IPS DF 6.9 (cell line): ENCODE data around the gene DRGX.
A peak's percentile ranks its signal among the peaks of the same experiment; 100 is the strongest.

Experiments used
- DNase-seq: peaks from one replicate; pipeline ENCODE4 v3.0.0-alpha.2; 2013; ENCODE audit warnings: low read depth, low spot score
- H3K27ac ChIP-seq: one replicate; pipeline ENCODE4 v1.5.1; 2013; ENCODE audit warnings: low read length, control low read depth
- H3K27me3 ChIP-seq: 2 replicates; pipeline ENCODE4 v1.6.1; 2013; ENCODE audit warnings: mild to moderate bottlenecking, low read length; ENCODE audit not compliant: control insufficient read depth, insufficient read depth
- H3K36me3 ChIP-seq: 2 replicates; pipeline ENCODE4 v1.6.1; 2013; ENCODE audit warnings: low read length; ENCODE audit not compliant: control insufficient read depth, insufficient read depth
- H3K4me1 ChIP-seq: 2 replicates; pipeline ENCODE4 v1.6.1; 2013; ENCODE audit warnings: low read length; ENCODE audit not compliant: control insufficient read depth, insufficient read depth
- H3K4me3 ChIP-seq: 2 replicates; pipeline ENCODE4 v1.5.1; 2013; ENCODE audit warnings: mild to moderate bottlenecking, low read length
- H3K9me3 ChIP-seq: 2 replicates; pipeline ENCODE4 v1.6.1; 2013; ENCODE audit warnings: low read length, inconsistent platforms; ENCODE audit not compliant: control insufficient read depth, insufficient read depth
- WGBS: extraction: QIAGEN DNeasy Blood & Tissue Kit; methylation state at CpG from one replicate; pipeline ENCODE4 v1.1.7; 2013; ENCODE audit warnings: mixed read lengths, missing lambda C conversion rate; ENCODE audit not compliant: insufficient read length, insufficient coverage; 5-methylcytosine and 5-hydroxymethylcytosine counted together

DRGX gene

DNA sequence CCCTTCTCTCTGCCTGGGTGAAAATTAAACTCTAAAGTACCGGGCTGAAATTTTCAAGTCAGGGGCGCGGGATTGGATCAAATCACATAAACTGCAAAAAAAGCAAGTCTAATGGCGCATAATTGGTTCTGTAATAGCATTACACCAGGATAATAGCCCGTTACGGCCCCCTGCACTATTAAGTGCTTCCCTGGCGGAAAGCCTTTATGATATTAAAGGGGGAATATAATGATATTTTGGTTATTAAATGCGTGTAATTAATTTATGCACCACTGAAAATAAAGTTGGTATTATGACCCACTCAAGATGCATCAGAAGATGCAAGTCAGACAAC is 744 bp upstream of the DRGX start:
- DNase-seq = no peak
- H3K9me3 ChIP-seq = no peaks in the 10 kb centered on the region
- peaks cover 1% of the 10 kb centered on the region; the same call in 1 of the 2 replicates for H3K4me1 ChIP-seq
- no CpG with 5 or more reads among the region's 8 CpGs for WGBS
- H3K27me3 ChIP-seq = peaks cover 44% of the 10 kb centered on the region
- H3K36me3 ChIP-seq = no peaks in the 10 kb centered on the region
- no peak overlapping the region for H3K4me3 ChIP-seq
- no peak overlapping the region for H3K27ac ChIP-seq

DNA sequence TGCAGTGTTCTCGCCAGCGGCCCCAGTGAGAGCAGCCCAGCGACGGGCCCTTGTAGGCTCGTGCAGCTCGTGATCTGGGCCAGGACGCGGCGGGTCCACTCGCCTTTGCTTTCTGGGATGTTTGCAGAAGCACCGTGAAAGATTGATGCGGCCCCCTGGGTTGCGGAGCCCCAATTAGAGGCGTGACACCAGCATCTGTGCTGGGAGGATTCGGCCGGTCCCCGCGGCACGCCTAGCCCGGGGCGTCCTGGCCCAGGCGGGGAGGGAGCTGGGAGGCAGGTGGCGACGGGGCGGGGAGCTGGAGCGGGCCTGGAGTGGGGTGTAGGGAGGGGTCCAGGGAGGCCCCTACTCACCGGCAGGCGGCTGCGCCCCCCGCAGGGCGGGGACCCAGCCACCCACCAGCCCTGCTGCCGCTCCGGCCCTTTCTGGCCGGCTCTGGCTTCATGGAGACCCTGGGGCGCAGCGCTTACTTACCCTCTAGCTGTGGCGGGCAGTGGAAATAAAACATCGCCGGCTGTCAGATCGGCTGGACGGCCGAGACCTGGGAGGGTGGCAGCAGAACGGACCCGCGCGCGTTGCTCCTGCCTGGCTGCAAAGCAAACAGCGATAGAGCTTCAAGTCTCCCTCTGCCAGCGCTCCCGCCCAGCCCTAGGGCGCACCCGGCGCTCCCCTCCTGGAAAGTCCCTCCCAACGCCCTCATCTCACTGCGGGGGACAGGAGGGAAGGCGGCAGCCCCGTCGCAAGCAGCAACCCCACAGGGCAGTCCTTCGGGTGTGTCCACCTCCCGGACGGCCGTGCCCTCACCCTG is 752 bp downstream of the DRGX start:
- peaks cover 1% of the 10 kb centered on the region; the same call in 1 of the 2 replicates for H3K4me1 ChIP-seq
- no peak overlapping the region for H3K27ac ChIP-seq
- peak overlapping the region; percentile 18; the same call in 1 of the 2 replicates for H3K4me3 ChIP-seq
- H3K36me3 ChIP-seq = no peaks in the 10 kb centered on the region
- peaks cover 44% of the 10 kb centered on the region for H3K27me3 ChIP-seq
- WGBS = no CpG with 5 or more reads among the region's 62 CpGs
- DNase-seq = no peak
- no peaks in the 10 kb centered on the region for H3K9me3 ChIP-seq

DNA sequence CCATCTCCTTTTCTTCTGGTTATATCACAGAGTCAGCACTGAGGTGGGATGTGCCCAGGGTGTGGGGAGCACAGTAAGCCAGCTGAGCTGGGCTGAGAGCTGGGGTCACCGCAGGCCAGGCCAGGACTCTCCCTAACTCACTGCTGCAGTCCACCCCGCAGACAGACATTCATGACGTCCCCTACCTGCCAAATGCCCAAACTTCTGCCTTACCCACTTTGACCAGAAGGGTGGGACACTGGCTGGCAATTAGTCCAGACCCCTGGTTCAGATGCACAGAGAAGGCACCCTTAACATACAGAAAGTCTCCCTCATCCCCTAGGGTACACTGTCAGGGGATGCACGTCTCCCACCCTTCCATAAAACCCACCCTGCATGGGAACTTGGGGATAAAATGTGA is 2.1 kb downstream of the DRGX start:
- Histone ChIP-seq H3K9me3 (no peaks in the 10 kb centered on the region), H3K27me3 (peaks cover 40% of the 10 kb centered on the region), H3K36me3 (no peaks in the 10 kb centered on the region), H3K4me3 (no peak overlapping the region), H3K27ac (no peak overlapping the region), H3K4me1 (no peaks in the 10 kb centered on the region; the same call in 1 of the 2 replicates)
- no peak for DNase-seq
- no CpG with 5 or more reads among the region's 4 CpGs for WGBS

DNA sequence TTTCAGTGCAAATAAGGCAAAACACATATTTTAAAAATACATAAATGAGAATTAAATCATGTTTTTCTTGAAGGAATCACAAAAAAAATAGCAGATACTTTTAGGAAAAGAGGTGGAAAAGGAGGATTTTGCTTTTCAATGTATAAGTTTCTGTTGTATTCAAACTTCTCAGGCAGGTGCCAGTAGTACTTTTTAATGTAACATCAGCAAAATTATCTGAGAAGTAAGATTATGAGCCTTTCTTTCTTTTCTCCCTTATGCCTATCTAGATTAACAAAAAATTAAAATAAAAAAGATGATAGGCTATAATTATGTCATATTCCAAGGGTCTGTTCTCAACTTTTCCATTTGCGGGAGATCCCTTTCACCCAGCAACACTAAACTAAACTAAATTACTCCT is 2.6 kb downstream of the DRGX start:
- no peak for DNase-seq
- H3K27me3 ChIP-seq = peaks cover 40% of the 10 kb centered on the region
- H3K9me3 ChIP-seq = no peaks in the 10 kb centered on the region
- no peak overlapping the region for H3K4me3 ChIP-seq
- H3K4me1 ChIP-seq = no peaks in the 10 kb centered on the region; the same call in 1 of the 2 replicates
- H3K36me3 ChIP-seq = no peaks in the 10 kb centered on the region
- no peak overlapping the region for H3K27ac ChIP-seq
- no CpG with 5 or more reads among the region's 1 CpG for WGBS

DNA sequence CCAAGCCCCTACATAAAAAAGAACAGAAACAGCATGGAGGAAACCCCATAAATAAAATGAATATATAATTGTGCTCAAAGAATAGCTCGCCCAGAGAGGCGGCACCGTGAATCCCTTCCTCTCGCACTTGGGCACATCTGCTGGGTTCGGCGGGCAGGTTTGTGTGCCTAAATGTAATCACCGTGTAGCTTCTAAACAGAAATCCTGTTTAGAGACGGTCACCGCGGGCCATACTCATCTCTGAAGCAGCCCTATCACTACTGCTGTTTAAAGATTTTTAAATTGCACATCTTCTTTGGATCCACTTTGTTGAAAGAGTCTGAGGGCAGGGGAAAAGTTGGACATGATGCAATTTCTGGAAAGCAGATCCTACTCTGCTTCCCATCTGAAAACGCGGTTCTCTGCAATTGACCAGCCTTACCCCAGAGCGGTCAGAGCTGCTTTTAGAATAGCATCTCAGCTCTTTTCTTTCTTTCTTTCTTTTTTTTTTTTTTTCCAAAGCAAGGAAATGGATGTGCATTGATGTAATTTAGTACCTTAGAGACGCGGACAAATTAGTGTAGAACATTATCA is 6.4 kb downstream of the DRGX start:
- H3K9me3 ChIP-seq = no peaks in the 10 kb centered on the region
- H3K27me3 ChIP-seq = peaks cover 9% of the 10 kb centered on the region
- H3K4me1 ChIP-seq = no peaks in the 10 kb centered on the region
- DNase-seq = no peak
- H3K36me3 ChIP-seq = no peaks in the 10 kb centered on the region
- H3K4me3 ChIP-seq = no peak overlapping the region
- H3K27ac ChIP-seq = no peak overlapping the region
- WGBS = no CpG with 5 or more reads among the region's 15 CpGs

DNA sequence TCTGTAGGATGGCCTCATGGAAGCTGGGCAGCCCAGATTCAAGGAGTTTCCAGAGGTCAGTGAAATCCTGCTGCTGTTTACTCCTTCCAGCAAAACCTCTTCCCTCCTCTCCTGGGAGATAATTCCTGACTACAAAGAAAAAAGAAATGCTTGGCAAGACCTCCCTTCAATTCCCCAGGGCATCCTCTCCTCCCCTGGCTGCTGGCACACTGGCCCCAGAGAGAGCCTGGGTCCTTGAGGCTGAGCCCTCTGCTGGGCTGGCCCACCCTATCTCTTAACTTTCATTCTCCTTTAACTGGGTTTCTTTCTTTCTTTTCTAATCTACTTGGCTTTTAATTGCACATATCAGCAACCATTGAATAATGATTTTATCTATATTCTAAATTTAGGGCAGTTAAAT is 7.7 kb downstream of the DRGX start:
- no peak for DNase-seq
- Histone ChIP-seq H3K4me1 (no peaks in the 10 kb centered on the region), H3K4me3 (no peak overlapping the region), H3K27me3 (no peaks in the 10 kb centered on the region), H3K36me3 (no peaks in the 10 kb centered on the region), H3K27ac (no peak overlapping the region), H3K9me3 (no peaks in the 10 kb centered on the region)

GRCh38 chr10:49387071-49387470 is 8.8 kb downstream of the DRGX start:
- H3K27me3 ChIP-seq = no peaks in the 10 kb centered on the region
- no peak for DNase-seq
- no peaks in the 10 kb centered on the region for H3K36me3 ChIP-seq
- no peak overlapping the region for H3K27ac ChIP-seq
- no peak overlapping the region for H3K4me3 ChIP-seq
- no peaks in the 10 kb centered on the region for H3K9me3 ChIP-seq
- H3K4me1 ChIP-seq = no peaks in the 10 kb centered on the region
- WGBS = no CpG with 5 or more reads among the region's 8 CpGs

DNA sequence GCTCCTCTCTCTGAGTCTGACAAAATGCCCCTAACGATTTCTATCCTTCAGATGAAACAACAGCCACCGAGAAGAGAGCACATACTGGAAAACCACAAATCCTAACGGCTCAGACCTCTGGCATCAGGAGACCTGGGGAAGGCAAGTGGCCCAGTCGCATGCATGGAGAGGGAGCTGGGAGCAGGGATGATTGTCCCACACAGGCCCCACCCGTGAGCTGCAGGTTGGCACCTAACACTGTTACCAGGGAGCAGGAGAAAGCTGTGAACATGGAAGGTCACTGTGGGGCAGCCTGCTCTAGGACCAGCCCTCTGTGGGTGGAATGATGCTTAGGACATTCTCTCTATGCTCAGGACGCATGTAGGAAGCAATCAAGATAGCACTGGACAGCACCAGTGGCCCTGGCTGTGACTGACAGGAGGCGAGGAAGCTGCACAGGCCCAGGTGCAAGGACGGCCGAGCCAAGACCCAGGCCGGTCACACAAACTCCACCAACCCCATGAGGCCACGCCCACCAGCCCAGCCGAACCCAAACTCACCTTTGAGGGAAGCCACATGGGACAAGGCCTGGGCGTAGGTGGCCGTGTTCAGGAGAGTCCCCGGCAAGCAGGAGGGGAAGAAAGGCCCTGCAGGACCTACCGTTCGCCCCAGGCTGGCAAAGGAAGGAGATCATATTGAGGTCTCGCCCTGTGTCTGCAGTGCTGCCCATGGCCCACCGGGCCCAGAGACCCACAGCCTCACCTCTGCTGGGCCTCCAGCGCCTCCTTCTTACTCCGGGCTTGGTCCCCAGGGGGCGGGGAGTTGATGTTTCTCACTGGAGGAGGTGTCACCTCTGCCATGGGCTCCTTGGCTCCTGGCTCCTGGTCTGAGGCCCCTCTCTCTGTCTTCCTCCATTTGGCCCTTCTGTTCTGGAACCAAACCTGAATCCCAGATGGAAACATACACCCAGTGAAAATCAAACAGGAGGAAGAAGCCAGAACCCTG is 9.7 kb downstream of the DRGX start:
- Histone ChIP-seq H3K4me3 (no peak overlapping the region), H3K9me3 (no peaks in the 10 kb centered on the region), H3K27me3 (no peaks in the 10 kb centered on the region), H3K4me1 (no peaks in the 10 kb centered on the region), H3K27ac (no peak overlapping the region), H3K36me3 (no peaks in the 10 kb centered on the region)
- no peak for DNase-seq
- no CpG with 5 or more reads among the region's 22 CpGs for WGBS

DNA sequence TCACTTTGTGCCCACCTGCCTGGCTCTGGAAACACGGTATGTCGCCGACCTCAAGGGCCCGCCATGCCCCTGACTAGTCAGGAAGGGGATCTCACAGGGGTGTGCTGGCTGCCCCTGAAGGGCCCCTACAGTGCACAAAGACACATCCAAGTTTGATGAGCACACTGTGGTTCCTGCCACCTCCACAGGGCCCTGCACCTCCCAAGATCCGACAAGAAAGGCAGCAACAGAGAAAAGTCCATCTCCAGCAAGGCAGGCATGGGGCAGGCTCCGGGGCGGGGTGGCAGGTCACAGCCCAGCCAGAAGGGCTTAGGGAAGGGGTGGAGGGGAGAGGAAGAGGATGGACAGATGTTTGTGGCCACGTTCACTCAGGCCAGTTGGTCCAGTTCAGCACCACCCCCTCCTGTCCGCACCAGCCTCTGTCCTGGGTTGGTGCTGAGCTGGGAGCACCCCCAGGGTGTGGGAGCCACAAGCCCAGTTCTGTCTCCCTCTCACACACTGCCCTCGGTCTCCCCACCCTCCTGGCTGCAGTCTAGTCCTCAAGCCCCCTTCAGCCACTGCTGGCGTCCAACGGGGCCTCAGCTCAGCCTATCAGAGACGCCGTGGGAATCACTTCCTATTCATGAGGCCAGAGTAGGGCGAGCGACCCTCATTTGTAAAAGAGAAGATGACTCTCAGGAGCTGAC is 11.5 kb downstream of the DRGX start:
- no peaks in the 10 kb centered on the region for H3K27me3 ChIP-seq
- no peaks in the 10 kb centered on the region for H3K4me1 ChIP-seq
- no peak for DNase-seq
- WGBS = no CpG with 5 or more reads among the region's 16 CpGs
- H3K4me3 ChIP-seq = no peak overlapping the region
- H3K9me3 ChIP-seq = no peaks in the 10 kb centered on the region
- no peak overlapping the region for H3K27ac ChIP-seq
- no peaks in the 10 kb centered on the region for H3K36me3 ChIP-seq

- H3K27me3 ChIP-seq = no peaks in the 10 kb centered on the region
- H3K4me1 ChIP-seq = no peaks in the 10 kb centered on the region
- no peak overlapping the region for H3K27ac ChIP-seq
- H3K9me3 ChIP-seq = no peaks in the 10 kb centered on the region
- no peak overlapping the region for H3K4me3 ChIP-seq
- H3K36me3 ChIP-seq = no peaks in the 10 kb centered on the region
- WGBS = no CpG with 5 or more reads among the region's 4 CpGs
- DNase-seq = no peak
These were observed 12.0 kb downstream of the DRGX start for GRCh38 chr10:49383853-49384252.
